Amniotic stem cell (primary cell): ENCODE data around the gene HINT3.
"Not testable (repeated sequence)": the region's sequence is repeated elsewhere in the genome, so short reads cannot be mapped to it uniquely, and the experiment has no call there.

Experiments used
- DNase-seq: peaks from one replicate; lab custom pipeline; 2025; lab: John Stamatoyannopoulos, UW

HINT3 gene

GRCh38 chr6:125962900-125963497, 6.4 kb downstream of the HINT3 start:
- DNase-seq: no peak

DNA sequence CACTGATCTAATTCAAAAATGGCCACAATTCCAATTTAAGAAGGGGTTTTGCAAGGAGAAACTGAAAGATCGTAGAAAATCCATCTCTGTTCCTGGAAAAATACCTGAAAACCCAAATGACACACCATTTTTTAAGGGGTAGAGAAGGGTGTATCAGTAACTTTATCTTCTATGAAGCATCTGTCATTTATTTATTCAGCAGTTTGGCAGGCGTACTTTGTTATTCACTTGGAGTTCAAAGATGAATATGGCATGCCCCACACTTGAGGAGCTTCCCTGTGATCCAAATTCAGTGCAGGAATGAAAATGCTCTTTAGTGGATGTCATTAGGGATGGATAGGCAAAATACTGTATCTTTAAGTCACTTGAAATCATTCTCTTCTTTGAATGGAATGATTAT, 7.2 kb downstream of the HINT3 start:
- no peak for DNase-seq

DNA sequence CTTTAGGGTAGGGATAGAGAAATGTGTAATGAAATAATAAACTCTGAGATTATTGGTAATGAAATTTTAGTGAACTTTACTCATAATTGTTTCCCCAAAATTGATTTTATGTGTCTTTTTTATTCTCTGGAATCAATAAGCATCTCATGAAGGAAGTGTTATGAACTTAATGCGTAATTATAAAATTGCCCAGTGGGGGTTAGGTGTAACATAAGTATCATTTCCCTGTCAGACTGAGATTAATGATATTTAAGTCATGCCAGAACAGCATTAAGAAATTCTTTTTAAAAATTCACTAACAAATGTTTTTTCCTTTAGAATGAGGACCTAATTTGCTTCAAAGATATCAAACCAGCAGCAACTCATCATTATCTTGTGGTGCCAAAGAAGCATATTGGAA, 10.0 kb downstream of the HINT3 start:
- DNase-seq: no peak

DNA sequence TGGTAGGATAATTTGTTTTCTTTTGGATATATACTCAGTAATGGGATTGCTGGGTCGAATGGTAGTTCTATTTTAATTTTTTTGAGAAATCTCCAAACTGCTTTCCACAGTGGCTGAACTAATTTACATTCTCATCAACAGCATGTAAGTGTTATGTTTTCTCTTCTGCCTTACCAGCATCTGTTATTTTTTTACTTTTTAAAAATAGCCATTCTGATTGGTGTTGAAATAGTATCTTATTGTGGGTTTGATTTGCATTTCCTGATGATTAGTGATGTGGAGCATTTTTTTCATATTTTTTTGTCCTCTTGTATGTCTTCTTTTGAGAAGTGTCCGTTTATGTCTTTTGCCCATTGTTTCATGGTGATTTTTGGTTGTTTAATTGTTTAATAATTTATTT, 11.9 kb downstream of the HINT3 start:
- DNase-seq: no peak

- no peak for DNase-seq
Measured at GRCh38 chr6:125970760-125971159, 14.2 kb downstream of the HINT3 start.

DNA sequence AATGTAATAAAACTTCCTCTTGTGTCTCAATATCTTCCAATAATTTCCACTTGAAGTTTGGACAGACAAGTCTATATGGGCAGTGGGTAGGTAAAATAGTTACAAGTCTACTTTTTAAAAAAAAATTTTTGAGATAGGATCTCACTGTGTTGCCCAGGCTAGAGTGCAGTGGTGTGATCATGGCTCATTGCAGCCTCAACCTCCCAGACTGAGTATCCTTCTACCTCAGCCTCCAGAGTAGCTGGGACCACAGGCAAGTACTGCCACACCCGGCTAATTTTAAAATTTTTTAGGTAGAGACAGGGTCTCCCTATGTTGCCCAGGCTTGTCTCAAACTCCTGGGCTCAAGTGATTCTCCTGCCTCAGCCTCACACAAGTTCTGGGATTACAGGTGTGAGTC, 15.9 kb downstream of the HINT3 start:
- DNase-seq: not testable (repeated sequence)

DNA sequence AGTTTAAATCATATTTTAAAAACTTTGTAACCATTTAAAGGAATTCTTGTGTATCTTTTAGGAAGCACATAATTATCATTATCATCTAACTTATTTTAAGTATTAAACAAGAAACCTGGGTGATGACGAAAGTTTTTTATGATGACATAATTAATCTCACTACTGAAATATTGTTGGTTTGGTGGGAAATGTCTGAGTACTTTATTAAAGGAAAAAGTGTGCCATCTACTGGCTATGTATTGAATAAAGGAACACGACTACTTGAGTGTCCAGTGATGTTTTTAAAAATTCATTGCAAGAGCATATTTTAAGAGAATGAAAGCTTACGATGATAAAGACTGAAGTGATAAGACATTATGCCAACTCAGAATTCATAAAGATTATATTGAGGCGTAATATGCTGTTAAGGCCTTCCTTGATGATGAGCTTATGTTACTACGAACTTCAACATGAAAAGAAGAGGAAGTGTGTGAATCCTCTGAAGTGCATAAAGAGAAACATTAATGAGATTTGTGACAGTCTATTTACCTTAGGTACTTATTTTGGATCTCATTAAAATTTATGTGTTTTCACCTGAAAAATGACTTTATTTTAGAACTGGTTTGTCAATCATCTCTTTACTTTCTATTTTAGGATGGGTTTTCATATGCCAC, 17.8 kb downstream of the HINT3 start:
- peak; percentile 58 for DNase-seq

GRCh38 chr6:125979101-125979500, 22.5 kb downstream of the HINT3 start:
- no peak for DNase-seq

DNA sequence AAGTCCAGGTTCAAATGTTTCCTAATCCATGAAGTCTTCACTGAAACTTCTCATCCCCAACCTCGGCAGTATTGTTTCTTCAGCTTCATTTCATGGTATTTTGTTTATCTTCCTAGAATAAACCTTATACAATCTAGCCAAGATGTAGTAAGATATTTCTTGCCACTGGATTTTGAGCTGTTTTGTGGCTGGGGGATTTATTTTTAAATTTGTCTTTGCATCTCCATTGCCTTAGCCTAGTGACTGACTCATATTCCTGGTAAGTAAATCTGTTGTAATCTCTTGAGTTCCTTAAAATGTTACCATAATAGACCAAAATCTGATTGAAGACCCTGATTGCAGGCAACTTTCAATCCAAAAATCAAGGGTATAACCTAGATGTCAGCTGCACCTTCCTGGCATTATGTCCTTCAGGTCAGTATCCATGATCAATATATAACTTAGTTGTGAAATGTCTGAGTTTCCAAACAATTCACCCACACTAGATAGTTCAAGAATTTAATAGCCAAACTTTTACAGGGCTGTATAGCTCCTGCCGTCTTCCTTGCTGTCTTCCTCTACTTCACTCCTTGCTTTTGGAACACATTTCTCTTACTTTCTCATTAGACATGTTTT, 25.1 kb downstream of the HINT3 start:
- no peak for DNase-seq

DNA sequence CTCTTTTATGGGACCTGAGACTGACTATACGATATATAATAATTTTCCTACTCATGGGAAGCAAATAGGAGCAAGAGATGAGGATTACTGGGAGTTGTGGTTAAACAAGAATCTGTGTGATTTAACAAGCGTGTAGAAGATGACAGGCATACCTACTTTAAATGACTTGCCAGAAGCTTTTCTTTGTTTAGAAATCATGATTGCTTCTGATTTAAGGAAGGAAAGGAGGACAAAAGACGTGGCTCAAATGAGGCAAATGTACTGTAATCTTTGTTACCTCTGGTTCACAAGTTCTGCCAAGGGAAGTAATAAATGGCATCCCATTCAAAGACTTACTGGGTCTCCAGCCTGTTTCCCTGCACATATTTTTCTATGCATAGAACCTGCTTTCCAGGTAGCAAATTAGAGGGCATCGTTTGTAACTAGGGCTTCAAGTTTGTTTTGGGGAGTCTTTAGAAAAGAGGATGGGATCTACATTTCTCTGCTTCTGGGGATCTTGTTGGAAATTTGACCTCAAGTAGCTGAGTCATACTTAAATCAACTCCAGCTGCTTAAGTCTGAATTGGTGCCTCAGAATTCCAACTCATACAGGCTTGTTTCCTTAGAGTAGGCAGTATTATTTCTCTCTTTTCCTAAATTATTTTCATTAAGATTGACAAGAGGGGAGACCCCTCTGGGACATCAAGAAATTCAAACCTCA, 26.8 kb downstream of the HINT3 start:
- DNase-seq: no peak

DNA sequence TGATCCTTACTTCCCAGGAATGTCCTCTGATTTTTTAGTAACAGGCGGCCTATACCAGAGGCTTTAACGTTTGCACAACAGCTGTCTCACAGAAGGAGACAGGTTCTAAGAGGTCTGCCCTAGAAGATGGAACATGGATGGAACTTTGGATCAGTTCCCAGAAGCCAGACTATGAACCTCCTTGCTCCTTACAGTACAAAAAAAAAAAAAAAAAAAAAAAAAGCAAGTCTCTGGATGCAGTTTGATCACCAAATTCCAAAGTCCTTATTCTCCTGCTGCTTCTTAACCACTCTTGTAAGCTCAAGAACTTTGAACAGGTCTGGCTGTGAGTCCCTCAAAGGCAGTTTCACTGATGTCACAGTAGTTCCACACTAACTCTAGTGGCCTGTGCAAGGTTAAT, 27.7 kb downstream of the HINT3 start:
- no peak for DNase-seq

- no peak for DNase-seq
Measured at GRCh38 chr6:125985522-125985921, 29.0 kb downstream of the HINT3 start.

DNA sequence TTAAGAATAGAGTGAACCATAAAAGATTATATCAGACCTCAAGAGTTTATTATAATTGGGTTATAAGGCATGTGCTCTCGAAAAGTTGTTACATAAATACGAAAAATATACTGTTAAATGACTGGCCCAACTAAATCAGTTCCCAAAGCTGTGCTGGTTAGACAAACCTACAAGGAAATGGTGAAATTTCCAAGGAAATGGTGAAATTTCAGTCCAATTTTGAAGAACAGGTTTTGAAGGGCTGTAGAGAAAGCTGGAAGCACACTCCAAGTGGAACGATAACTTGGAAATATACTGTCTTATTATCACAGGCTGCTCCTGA, 29.4 kb downstream of the HINT3 start:
- no peak for DNase-seq

- peak; percentile 57 for DNase-seq
Measured at GRCh38 chr6:125986301-125987025, 29.9 kb downstream of the HINT3 start, which contains the start of gene TRMT11. Gene TRMT11 (plus strand): TSS chr6:125986540. CDS start chr6:125986551, 11 bp downstream.

- DNase-seq: no peak
Measured at GRCh38 chr6:125987026-125987617, 30.6 kb downstream of the HINT3 start.

DNA sequence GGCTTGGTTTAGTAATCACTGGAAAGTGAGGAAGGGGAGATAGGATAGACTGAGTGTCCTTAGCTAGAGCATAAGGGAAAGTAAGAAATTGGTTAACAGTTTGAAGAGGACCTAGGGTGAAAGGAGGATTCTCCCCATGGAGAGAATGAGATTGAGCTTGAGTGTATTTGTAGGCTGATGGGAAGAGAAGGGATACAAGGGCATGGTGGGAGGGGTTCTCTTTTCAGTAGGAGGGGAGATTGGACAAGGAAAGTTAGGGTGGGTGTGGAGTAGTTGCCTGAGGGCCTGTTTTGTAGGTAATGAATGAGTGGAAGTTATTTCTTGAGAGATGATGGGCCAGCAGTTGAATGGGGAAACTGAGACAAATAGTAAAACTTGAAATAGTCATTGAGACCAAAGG, 31.7 kb downstream of the HINT3 start:
- no peak for DNase-seq

DNA sequence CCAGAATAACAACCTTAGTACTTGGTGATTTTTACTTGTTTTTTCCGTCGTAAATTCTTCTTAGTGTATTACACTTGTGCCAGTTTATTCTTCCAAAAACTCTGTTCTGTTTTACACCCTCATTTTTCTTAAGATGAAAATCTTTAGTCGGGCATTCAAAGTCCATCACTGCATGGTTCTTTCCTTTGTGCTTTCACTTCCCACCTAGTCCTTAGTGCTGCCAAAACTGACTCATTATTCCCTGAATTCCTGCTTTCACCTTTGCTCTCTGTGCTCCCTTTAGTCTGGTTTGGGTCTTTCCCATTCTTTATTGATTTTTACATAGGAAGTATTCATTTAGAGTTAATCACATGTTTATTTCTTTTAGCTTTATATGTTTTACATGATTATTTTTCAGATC, 33.1 kb downstream of the HINT3 start:
- no peak for DNase-seq

DNA sequence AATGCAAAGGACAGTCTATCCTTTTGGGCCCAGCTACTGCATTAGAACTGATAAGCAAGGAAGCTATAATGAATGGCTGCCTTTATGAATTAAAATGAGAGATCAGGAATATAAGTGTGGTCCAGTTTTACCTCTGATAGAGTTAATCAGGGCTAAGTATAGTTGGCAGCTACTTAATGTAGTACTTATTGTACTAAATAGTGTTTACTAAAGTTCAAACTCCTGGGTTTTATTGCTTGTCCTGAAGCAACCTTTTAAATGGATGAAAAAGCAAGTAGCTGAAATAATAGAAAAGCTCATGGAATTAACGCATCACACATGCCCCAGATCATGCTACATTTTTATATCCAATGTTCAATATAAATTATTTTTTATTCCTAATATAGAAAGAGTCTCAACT, 35.1 kb downstream of the HINT3 start:
- DNase-seq: no peak

- no peak for DNase-seq
Measured at GRCh38 chr6:125994670-125995488, 38.3 kb downstream of the HINT3 start.

DNA sequence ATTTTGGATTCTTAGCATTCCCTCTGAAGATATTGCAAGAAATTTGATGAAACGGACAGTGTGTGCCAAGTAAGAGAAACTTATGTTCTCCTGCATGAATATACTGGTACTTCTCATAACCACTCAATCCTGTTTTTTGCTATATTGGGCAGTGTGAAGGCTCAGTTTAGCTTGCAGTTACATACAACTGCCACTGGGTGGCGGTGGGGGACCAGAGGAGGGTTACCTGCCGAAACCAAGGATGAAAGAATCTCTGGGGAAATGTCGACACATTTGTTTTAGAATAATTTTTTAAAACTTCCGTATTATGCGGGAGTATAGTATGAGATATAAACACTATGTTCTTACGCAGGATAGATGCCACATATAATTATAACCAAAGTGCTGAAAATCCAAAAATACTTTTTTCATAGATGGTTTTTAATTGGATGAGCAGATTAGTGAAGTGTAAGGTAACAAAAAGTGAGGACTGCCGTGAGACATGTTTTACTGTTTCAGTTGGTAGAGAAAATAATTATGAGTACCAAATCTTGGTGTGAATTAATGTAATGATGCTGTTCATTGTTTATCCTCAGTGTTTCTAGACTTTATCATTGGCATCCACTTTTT, 39.5 kb downstream of the HINT3 start:
- peak; percentile 10 for DNase-seq
